Sigmoid colon (tissue), 7 donors: ENCODE data around the gene TMEM127. TPM values are rescaled to one million over a fixed set of nuclear protein-coding genes. Genes with fewer than 3 reads are reported as not detected.
"Not testable (repeated sequence)": the region's sequence is repeated elsewhere in the genome, so short reads cannot be mapped to it uniquely, and the experiment has no call there.

Experiments
- DNase-seq: peaks from one replicate; pipeline ENCODE4 v3.0.0-alpha.2; 2019
- H3K27ac ChIP-seq, 4 donors: fragments of 200-600 bp; sonication (generic); one replicate each; pipeline ENCODE4 v1.5.1; 2016 to 2019; ENCODE audit warnings: mild to moderate bottlenecking in 1 of 4
- H3K27me3 ChIP-seq, 3 donors: fragments of 200-600 bp; sonication (generic); one replicate each; pipeline ENCODE4 v1.5.1; 2019; ENCODE audit warnings: mild to moderate bottlenecking in 1 of 3
- H3K36me3 ChIP-seq, 4 donors: fragments of 200-600 bp; sonication (generic); one replicate each; pipeline ENCODE4 v1.5.1; 2016 to 2019
- H3K4me1 ChIP-seq, 4 donors: fragments of 200-600 bp; sonication (generic); one replicate each; pipeline ENCODE4 v1.5.1; 2017 to 2019
- H3K4me3 ChIP-seq, 4 donors: fragments of 200-600 bp; sonication (generic); one replicate each; pipeline ENCODE4 v1.5.1; 2017 to 2019; ENCODE audit warnings: mild to moderate bottlenecking in 2 of 4, moderate library complexity in 1 of 4
- H3K9me3 ChIP-seq, 4 donors: fragments of 200-600 bp in 3 of 4; sonication (generic) in 3 of 4; one replicate each; pipeline versions ENCODE4 v1.5.1 to v1.6.1; 2013 to 2019
- EP300 ChIP-seq, 4 donors: sonication (generic); formaldehyde crosslinking; IDR thresholded peaks; one replicate each; pipeline ENCODE4 v1.6.1; 2017; ENCODE audit warnings: antibody characterized with exemption in 4 of 4
- POLR2A ChIP-seq, 2 donors: fragments of 450-650 bp; IDR thresholded peaks; one replicate each; pipeline ENCODE4 v1.6.1; 2016; ENCODE audit warnings: antibody characterized with exemption in 2 of 2, mild to moderate bottlenecking in 2 of 2, moderate library complexity in 2 of 2
- POLR2AphosphoS5 ChIP-seq, 4 donors: sonication (generic); formaldehyde crosslinking; IDR thresholded peaks; one replicate each; pipeline ENCODE4 v1.6.1; 2017; ENCODE audit warnings: antibody characterized with exemption in 4 of 4
- WGBS, 2 donors: extraction: QIAGEN DNeasy Blood & Tissue Kit; methylation state at CpG; one replicate each; pipeline ENCODE4 v1.1.7; 2013; 5-methylcytosine and 5-hydroxymethylcytosine counted together
- intact Hi-C: fragments of 100-400 bp; cut with DNase I; formaldehyde crosslinking; loops from one replicate; pipeline ENCODE4 v1.15.1; 2023
- polyA plus RNA-seq, 3 donors: library from polyadenylated mRNA; stranded (reverse); fragments of 200-250 nt; gene quantifications; one replicate each; pipeline ENCODE4 v1.2.3, GENCODE V29; 2013
- total RNA-seq, 4 donors: library from RNA; depleted of rRNA; stranded (reverse); fragments of >200 nt; gene quantifications; one replicate each; pipeline ENCODE4 v1.1.0, GENCODE V29; 2016
- TF ChIP-seq, protein P1 (sequence below), 4 experiments: fragments of 450-650 bp in 3 of 4; fragments of 200-600 bp in 1 of 4; IDR thresholded peaks; one replicate each; pipeline ENCODE4 v1.5.1; 2016 to 2019; ENCODE audit warnings: antibody characterized with exemption in 4 of 4, mild to moderate bottlenecking in 3 of 4, moderate library complexity in 2 of 4
- donor health status: healthy with polysubstance abuse.
- donor health status: Bipolar disorder and iron deficiency.
- donor health status: healthy.

Gene TMEM127
- total and polyA plus RNA-seq, 7 donors: 10.8 to 40.1 (median 27.4) TPM

DNA sequence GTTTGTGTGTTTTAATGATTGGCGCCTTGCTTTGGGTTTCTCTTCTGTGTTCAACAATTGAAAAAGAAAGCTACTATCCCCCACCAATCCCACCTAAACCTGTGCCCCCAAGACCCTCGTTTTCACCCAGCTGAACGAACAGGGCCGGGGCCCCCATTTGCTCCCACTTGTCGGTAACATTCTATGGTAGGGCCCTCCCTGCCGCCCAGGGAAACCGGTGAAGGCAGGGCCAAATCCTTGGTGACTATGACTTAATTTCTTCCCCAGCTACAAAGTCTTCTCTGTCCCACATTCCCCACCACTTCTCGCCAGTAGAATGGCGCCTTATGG, 40.1 kb upstream of the TMEM127 start:
- H3K9me3 ChIP-seq: no peaks in the 10 kb centered on the region
- intact Hi-C loops: loop anchor here (2.0 kb wide), 2 partner anchors 29 to 39 kb away; partner anchors contain the start of genes CIAO1 and NCAPH
- no peak for TF ChIP-seq POLR2A (IDR thresholded peaks at IDR 0.05)
- no peak for TF ChIP-seq POLR2AphosphoS5 (IDR thresholded peaks at IDR 0.05)
- no peak for TF ChIP-seq EP300 (IDR thresholded peaks at IDR 0.05)
- TF ChIP-seq, protein P1, sequence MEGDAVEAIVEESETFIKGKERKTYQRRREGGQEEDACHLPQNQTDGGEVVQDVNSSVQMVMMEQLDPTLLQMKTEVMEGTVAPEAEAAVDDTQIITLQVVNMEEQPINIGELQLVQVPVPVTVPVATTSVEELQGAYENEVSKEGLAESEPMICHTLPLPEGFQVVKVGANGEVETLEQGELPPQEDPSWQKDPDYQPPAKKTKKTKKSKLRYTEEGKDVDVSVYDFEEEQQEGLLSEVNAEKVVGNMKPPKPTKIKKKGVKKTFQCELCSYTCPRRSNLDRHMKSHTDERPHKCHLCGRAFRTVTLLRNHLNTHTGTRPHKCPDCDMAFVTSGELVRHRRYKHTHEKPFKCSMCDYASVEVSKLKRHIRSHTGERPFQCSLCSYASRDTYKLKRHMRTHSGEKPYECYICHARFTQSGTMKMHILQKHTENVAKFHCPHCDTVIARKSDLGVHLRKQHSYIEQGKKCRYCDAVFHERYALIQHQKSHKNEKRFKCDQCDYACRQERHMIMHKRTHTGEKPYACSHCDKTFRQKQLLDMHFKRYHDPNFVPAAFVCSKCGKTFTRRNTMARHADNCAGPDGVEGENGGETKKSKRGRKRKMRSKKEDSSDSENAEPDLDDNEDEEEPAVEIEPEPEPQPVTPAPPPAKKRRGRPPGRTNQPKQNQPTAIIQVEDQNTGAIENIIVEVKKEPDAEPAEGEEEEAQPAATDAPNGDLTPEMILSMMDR (IDR thresholded peaks at IDR 0.05): no peak
- 22 to 26% methylated on average over 9 of the region's 9 CpGs for WGBS, 2 donors
- H3K36me3 ChIP-seq: peaks cover 23 to 25% (median 24%) of the 10 kb centered on the region in 4 donors
- DNase-seq: no peak
- H3K27me3 ChIP-seq: no peaks in the 10 kb centered on the region
- peaks cover 0 to 39% (median 15%) of the 10 kb centered on the region in 4 donors for H3K4me1 ChIP-seq
- H3K4me3 ChIP-seq: peak overlapping the region; percentile 79 to 98 (median 87)
- H3K27ac ChIP-seq: peak overlapping the region; percentile 84 to 88 (median 85)

DNA sequence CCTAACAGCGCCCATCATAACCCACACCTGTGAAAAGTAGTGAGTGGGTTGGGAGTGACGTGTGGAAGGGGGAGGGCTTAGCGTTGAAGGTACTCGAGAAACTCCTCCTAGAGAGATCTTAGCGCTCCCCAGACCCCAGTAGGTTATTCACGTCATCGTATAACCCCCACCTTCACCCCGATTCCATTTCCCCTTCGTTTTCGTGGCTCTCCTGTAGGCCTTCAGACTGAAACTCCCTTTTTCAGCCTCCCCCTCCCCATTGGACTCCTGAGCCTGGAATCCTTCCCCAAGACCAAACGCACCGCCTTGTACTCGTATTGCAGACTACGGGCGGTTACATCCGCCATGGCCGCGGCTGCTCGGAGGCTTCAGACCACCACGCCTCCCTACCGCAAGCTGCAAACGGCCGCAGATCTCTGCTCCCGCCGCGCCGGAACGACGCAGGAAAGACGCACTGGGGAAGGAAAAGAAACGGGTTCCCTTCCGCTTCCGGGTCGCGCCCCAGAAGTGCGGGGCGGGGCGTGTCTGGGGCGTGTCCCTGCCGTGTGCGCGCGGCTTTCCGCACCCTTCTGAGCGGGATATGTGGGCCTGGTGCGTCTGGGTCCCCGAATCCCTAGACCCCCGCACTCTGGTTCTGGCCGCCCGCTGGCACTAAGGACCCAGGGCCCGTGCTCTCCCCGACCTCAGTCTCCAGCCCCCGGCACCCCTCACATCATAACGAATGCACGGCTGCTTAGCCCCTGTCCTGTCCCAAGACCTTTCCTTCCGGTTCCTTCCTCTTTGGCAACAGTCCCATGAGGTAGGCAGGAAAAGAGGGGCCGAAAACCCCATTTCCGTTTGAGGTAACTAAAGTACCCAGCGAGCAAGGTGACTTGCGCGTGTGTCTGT, 39.5 kb upstream of the TMEM127 start, which contains the start of gene SNRNP200:
Gene SNRNP200 (minus strand): TSS at position 456 of the 888 bp plus-strand sequence. CDS start 109 bp downstream, at position 347.
- Histone ChIP-seq H3K4me3 (peak within 1 kb of the TSS; percentile 79 to 98 (median 87)), H3K27ac (peak within 1 kb of the TSS; percentile 84 to 88 (median 85)), H3K36me3 (peaks cover 26 to 31% (median 29%) of the 10 kb centered on the region in 4 donors), H3K9me3 (no peaks in the 10 kb centered on the region), H3K4me1 (peaks cover 0 to 39% (median 15%) of the 10 kb centered on the region in 4 donors), H3K27me3 (no peaks in the 10 kb centered on the region)
- peak; percentile 77 to 84 for TF ChIP-seq POLR2A (IDR thresholded peaks at IDR 0.05)
- TF ChIP-seq POLR2AphosphoS5 (IDR thresholded peaks at IDR 0.05): peak; percentile 91 to 96 (median 94)
- TF ChIP-seq EP300 (IDR thresholded peaks at IDR 0.05): no peak
- 1% methylated on average over 61 of the region's 61 CpGs for WGBS, 2 donors
- peak; percentile 93 for DNase-seq
- intact Hi-C loops: loop anchor here (2.0 kb wide), 2 partner anchors 29 to 39 kb away; partner anchors contain the start of genes CIAO1 and NCAPH

DNA sequence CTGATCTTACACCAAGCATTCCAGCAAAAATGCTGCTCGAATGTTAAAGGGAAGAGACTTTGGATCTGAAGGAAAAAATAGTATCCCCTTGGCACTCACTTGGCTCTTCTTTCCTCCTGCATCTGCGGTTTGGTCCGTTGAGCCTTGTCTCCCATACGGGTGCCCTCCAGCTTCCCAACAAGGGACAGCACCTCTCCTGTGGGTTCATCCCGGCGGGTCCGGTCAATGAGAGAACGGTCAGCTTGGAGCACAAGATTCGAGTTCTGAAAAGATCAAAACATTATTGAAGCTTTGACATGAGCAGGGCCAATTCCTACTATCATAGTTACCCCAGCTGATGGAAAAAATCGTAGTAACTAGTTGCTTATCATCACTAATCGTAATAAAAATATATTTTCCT, 38.8 kb upstream of the TMEM127 start:
- intact Hi-C loops: loop anchor here (2.0 to 5.0 kb wide), 3 partner anchors 30 to 203 kb away; partner anchors contain the start of genes CIAO1, NCAPH and NEURL3
- no peak for TF ChIP-seq POLR2AphosphoS5 (IDR thresholded peaks at IDR 0.05)
- no peak for TF ChIP-seq EP300 (IDR thresholded peaks at IDR 0.05)
- TF ChIP-seq, protein P1 (IDR thresholded peaks at IDR 0.05): no peak
- WGBS, 2 donors: 67 to 71% methylated on average over 11 of the region's 11 CpGs
- H3K4me1 ChIP-seq: peaks cover 0 to 39% (median 15%) of the 10 kb centered on the region in 4 donors
- H3K27ac ChIP-seq: peak overlapping the region; percentile 84 to 88 (median 85)
- peak overlapping the region; percentile 79 to 98 (median 87) for H3K4me3 ChIP-seq
- H3K9me3 ChIP-seq: no peaks in the 10 kb centered on the region
- no peaks in the 10 kb centered on the region for H3K27me3 ChIP-seq
- no peak for DNase-seq
- peaks cover 26 to 38% (median 33%) of the 10 kb centered on the region in 4 donors for H3K36me3 ChIP-seq

DNA sequence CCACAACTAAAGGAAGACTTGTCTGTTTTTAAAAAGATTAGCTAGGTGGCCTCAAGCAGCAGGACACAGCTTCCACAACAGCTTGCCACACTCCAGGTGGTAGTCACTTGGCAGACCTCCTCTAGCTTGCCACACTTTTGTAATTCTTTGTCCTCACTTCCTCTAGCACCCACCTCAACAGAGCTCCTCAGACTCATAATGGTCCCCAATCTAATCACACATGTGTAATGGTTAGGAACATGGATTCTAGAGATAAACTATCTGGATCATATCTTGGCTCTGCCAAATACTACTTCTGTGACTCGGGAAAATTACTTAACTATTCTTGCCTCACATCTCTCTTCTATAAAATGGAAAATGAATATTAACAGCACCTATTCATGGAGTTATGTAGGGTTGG, 36.1 kb upstream of the TMEM127 start:
- H3K9me3 ChIP-seq: no peaks in the 10 kb centered on the region
- H3K27ac ChIP-seq: no peak overlapping the region
- DNase-seq: no peak
- no peak for TF ChIP-seq EP300 (IDR thresholded peaks at IDR 0.05)
- TF ChIP-seq, protein P1 (IDR thresholded peaks at IDR 0.05): no peak
- no peak for TF ChIP-seq POLR2AphosphoS5 (IDR thresholded peaks at IDR 0.05)
- TF ChIP-seq POLR2A (IDR thresholded peaks at IDR 0.05): no peak
- H3K36me3 ChIP-seq: peaks cover 54 to 66% (median 60%) of the 10 kb centered on the region in 4 donors
- intact Hi-C loops: loop anchor here (5.0 kb wide), 1 partner anchor 205 kb away; the partner anchor contains the start of gene NEURL3
- WGBS, 2 donors: 79 to 91% methylated on average over 1 of the region's 1 CpG
- H3K4me1 ChIP-seq: peaks cover 0 to 39% (median 15%) of the 10 kb centered on the region in 4 donors
- no peak overlapping the region for H3K4me3 ChIP-seq
- H3K27me3 ChIP-seq: no peaks in the 10 kb centered on the region

DNA sequence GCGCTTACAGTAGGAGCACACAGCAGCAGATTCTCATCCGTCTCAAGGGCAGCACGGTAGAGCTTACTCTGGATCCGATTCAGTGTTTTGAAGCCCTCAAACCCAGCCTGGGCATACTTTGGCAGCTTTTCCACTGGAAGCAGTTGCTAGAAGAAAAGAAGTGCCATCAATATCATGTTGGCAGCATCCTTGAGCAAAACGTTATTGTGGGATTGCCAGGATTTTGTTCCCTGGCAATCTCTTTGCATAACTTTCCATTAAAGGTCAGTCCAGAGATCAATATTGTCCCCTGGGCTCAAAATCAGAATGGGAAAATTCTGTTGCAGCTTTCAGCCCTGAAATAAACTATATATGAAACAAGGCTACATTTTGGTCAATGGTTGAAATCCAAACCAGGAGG, 31.1 kb upstream of the TMEM127 start:
- no peak overlapping the region for H3K27ac ChIP-seq

DNA sequence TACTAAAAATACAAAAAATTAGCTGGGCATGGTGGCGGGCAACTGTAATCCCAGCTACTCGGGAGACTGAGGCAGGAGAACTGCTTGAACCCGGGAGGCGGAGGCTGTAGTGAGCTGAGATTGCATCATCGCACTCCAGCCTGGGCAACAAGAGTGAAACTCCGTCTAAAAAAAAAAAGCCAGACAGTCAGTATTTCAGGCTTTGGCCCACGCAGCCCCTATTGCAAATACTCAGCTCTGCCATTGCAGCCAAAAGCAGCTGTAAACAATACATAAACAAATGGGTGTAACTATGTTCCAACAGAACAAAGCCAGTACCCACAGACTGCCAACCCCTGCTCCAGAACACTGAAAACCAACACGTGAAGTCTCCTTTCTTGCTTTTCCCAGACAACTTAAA, 28.5 kb upstream of the TMEM127 start:
- 90 to 95% methylated on average over 8 of the region's 8 CpGs for WGBS, 2 donors
- H3K27me3 ChIP-seq, H3K4me3 ChIP-seq, intact Hi-C loops, H3K9me3 ChIP-seq, H3K27ac ChIP-seq, DNase-seq, H3K4me1 ChIP-seq: not testable (repeated sequence)
- H3K36me3 ChIP-seq: peaks cover 78 to 100% (median 98%) of the 10 kb centered on the region in 4 donors

More for the DNA sequence above, 31.1 kb upstream of the TMEM127 start:
- intact Hi-C loops: no loop called here
- WGBS, 2 donors: 93 to 94% methylated on average over 5 of the region's 5 CpGs
- Histone ChIP-seq H3K27me3 (no peaks in the 10 kb centered on the region), H3K36me3 (peaks cover 68 to 100% (median 94%) of the 10 kb centered on the region in 4 donors), H3K9me3 (no peaks in the 10 kb centered on the region), H3K4me1 (peaks cover 0 to 4% (median 0%) of the 10 kb centered on the region in 4 donors), H3K4me3 (no peak overlapping the region)
- DNase-seq: no peak
- TF ChIP-seq, protein P1 (IDR thresholded peaks at IDR 0.05): no peak
- TF ChIP-seq POLR2A (IDR thresholded peaks at IDR 0.05) (no peak), POLR2AphosphoS5 (IDR thresholded peaks at IDR 0.05) (no peak), EP300 (IDR thresholded peaks at IDR 0.05) (no peak)
